ENCODE data around the gene CFAP74. TPM values are rescaled to one million over a fixed set of nuclear protein-coding genes. Genes with fewer than 3 reads are reported as not detected.

Gene CFAP74
- total RNA-seq, 4 donors from 2014 or later: 0.35 to 1.1 (median 0.83) TPM; not detected in 1

- Histone ChIP-seq H3K9me3 (no peaks in the 10 kb centered on the region), H3K27ac (no peak overlapping the region), H3K36me3 (no peaks in the 10 kb centered on the region), H3K4me1 (peaks cover 0 to 18% (median 1%) of the 10 kb centered on the region in 4 donors), H3K27me3 (no peaks in the 10 kb centered on the region), H3K4me3 (peak overlapping the region in 1 of 4 donors; percentile 8)
- TF ChIP-seq POLR2A (IDR thresholded peaks at IDR 0.05): no peak
- TF ChIP-seq, protein P1, sequence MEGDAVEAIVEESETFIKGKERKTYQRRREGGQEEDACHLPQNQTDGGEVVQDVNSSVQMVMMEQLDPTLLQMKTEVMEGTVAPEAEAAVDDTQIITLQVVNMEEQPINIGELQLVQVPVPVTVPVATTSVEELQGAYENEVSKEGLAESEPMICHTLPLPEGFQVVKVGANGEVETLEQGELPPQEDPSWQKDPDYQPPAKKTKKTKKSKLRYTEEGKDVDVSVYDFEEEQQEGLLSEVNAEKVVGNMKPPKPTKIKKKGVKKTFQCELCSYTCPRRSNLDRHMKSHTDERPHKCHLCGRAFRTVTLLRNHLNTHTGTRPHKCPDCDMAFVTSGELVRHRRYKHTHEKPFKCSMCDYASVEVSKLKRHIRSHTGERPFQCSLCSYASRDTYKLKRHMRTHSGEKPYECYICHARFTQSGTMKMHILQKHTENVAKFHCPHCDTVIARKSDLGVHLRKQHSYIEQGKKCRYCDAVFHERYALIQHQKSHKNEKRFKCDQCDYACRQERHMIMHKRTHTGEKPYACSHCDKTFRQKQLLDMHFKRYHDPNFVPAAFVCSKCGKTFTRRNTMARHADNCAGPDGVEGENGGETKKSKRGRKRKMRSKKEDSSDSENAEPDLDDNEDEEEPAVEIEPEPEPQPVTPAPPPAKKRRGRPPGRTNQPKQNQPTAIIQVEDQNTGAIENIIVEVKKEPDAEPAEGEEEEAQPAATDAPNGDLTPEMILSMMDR (IDR thresholded peaks at IDR 0.05): no peak
- DNase-seq: peak in 1 of 3 donors; percentile 41
Measured at GRCh38 chr1:1941868-1942752, 61.5 kb downstream of the CFAP74 start.

GRCh38 chr1:1941211-1941841, 62.3 kb downstream of the CFAP74 start:
- no peak for TF ChIP-seq POLR2A (IDR thresholded peaks at IDR 0.05)
- TF ChIP-seq, protein P1 (IDR thresholded peaks at IDR 0.05): no peak
- H3K4me1 ChIP-seq: peaks cover 0 to 18% (median 1%) of the 10 kb centered on the region in 4 donors
- H3K9me3 ChIP-seq: no peaks in the 10 kb centered on the region
- DNase-seq: peak in 1 of 3 donors; percentile 34
- H3K27me3 ChIP-seq: no peaks in the 10 kb centered on the region
- no peak overlapping the region for H3K27ac ChIP-seq
- H3K36me3 ChIP-seq: no peaks in the 10 kb centered on the region
- H3K4me3 ChIP-seq: no peak overlapping the region

DNA sequence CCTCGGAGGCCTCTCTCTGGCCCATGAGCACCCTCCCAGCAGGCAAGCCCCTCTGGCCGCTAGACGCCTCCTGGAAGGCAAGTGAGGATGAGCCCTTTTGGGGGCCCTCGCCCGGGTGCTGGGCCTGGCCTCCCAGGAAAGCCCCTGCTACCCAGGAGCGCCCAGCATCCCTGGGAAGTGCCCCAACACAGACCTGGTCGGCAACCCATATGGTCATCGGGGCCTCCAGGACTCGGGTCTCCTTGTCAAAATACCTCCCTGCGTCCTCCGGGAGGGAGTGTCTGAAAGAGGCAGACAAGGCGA, 63.5 kb downstream of the CFAP74 start:
- DNase-seq: peak in 1 of 3 donors; percentile 31
- H3K4me3 ChIP-seq: no peak overlapping the region
- H3K9me3 ChIP-seq: no peaks in the 10 kb centered on the region
- H3K4me1 ChIP-seq: peaks cover 0 to 18% (median 1%) of the 10 kb centered on the region in 4 donors
- no peak overlapping the region for H3K27ac ChIP-seq
- no peaks in the 10 kb centered on the region for H3K27me3 ChIP-seq
- no peaks in the 10 kb centered on the region for H3K36me3 ChIP-seq
- TF ChIP-seq POLR2A (IDR thresholded peaks at IDR 0.05): no peak
- TF ChIP-seq, protein P1 (IDR thresholded peaks at IDR 0.05): no peak

DNA sequence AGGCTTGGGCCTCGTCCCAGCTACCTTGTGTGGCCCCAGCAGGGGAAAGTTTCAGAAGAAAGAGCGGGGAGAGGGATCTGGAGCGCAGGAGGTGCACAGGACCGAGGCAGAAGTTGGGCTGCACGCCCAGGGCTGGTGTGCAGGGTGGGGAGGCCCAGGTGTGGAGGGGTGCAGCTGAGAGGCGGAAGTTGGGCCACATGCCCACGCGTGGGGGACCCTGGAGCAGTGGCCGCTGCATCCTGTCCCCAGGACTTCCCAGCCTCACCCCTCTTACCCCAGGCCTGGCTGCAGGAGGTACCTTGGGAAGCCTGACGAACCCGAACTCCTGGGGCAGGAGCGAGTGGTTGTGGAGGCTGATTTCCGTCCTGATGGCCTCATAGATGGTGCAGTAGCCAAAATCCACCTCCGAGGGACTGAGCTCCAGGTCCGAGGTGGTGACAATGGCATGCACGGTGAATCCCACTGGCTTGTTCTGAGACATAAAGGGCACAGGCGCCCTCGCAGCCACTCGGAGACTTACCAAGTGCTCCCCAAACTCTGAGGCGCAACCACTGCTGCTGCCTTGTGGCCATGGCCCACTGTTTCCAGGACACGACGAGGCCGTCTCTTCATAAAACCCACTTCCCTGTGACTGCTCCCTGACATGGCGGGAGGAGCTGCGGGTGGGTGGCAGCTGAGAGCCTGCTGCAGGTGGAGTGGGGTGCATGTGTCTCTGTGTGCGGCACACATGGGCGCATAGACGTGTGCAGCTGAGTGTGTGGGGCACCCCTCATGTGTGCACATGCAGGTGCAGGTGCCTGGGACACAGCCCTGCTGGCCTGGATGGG, 64.1 kb downstream of the CFAP74 start:
- no peaks in the 10 kb centered on the region for H3K9me3 ChIP-seq
- no peak overlapping the region for H3K4me3 ChIP-seq
- DNase-seq: peak in 1 of 3 donors; percentile 37
- H3K27ac ChIP-seq: no peak overlapping the region
- no peak for TF ChIP-seq POLR2A (IDR thresholded peaks at IDR 0.05)
- TF ChIP-seq, protein P1 (IDR thresholded peaks at IDR 0.05): no peak
- H3K4me1 ChIP-seq: peaks cover 0 to 18% (median 1%) of the 10 kb centered on the region in 4 donors
- no peaks in the 10 kb centered on the region for H3K27me3 ChIP-seq
- H3K36me3 ChIP-seq: no peaks in the 10 kb centered on the region

DNA sequence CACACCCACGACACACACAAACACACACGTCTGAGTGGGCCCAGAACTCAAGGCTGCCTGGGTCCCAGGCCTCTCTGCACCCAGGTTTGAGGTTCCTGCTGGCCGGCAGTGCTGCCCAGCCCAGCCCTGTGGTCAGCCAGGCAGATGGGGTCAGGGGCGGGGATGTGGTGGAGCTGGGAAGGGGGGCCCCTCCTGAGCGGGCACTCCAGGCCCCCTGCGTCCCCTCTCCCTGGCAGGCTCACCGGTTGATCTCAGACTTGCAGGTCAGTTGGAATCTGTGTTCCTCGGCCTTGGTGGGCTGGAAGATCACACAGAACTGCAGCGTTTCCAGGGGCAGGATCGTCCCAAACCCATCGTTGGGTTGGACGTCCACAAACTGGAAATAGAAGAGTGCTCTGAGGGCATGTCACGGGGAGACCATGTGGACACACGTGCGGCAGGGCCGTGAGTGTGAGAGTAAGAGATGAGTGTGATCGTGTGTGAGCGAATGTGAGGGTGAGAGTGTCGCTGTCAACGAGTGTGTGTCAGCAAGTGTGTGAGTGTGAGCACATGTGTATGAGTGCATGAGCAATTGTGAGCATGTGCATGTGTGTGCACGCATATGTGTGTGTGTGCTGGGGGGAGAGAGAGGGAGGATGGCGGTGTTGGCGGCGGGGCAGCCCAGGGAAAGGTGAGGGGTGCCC, 64.8 kb downstream of the CFAP74 start:
- peak in 1 of 3 donors; percentile 11 for DNase-seq
- Histone ChIP-seq H3K9me3 (no peaks in the 10 kb centered on the region), H3K27ac (no peak overlapping the region), H3K4me3 (no peak overlapping the region), H3K4me1 (peaks cover 0 to 12% (median 1%) of the 10 kb centered on the region in 4 donors), H3K27me3 (no peaks in the 10 kb centered on the region), H3K36me3 (no peaks in the 10 kb centered on the region)
- TF ChIP-seq, protein P1 (IDR thresholded peaks at IDR 0.05): no peak
- no peak for TF ChIP-seq POLR2A (IDR thresholded peaks at IDR 0.05)

Measured in Peyer's patch (tissue), 4 donors.